GM12875 (cell line): ENCODE data around the gene MXRA5.
"Not testable (repeated sequence)": the region's sequence is repeated elsewhere in the genome, so short reads cannot be mapped to it uniquely, and the experiment has no call there.

Source experiments
- H3K4me3 ChIP-seq: one replicate; pipeline ENCODE4 v1.5.1; 2011; ENCODE audit warnings: low read depth, low read length, control low read depth
- CTCF ChIP-seq: IDR thresholded peaks from 2 replicates; pipeline ENCODE4 v1.5.1; 2011; ENCODE audit warnings: low read depth, mild to moderate bottlenecking, control low read depth, inconsistent platforms, low read length, moderate library complexity, borderline replicate concordance; ENCODE audit not compliant: insufficient read depth

The MXRA5 gene

GRCh38 chrX:3360881-3361280 is 14.4 kb upstream of the MXRA5 start:
- H3K4me3 ChIP-seq, result no peak overlapping the region
- TF ChIP-seq CTCF, result no peak

GRCh38 chrX:3352741-3353140 is 6.3 kb upstream of the MXRA5 start:
- not testable (repeated sequence) for H3K4me3 ChIP-seq

- TF ChIP-seq CTCF, result no peak
- no peak overlapping the region for H3K4me3 ChIP-seq
Measured at GRCh38 chrX:3351276-3351675, 4.8 kb upstream of the MXRA5 start.

- no peak overlapping the region for H3K4me3 ChIP-seq
- no peak for TF ChIP-seq CTCF
Measured at GRCh38 chrX:3348191-3348590, 1.7 kb upstream of the MXRA5 start.

- no peak overlapping the region for H3K4me3 ChIP-seq
- TF ChIP-seq CTCF, result no peak
Measured at GRCh38 chrX:3345281-3346191, 916 bp downstream of the MXRA5 start.

- not testable (repeated sequence) for H3K4me3 ChIP-seq
Measured at GRCh38 chrX:3343569-3343968, 2.9 kb downstream of the MXRA5 start.

- TF ChIP-seq CTCF, result no peak
- no peak overlapping the region for H3K4me3 ChIP-seq
Measured at GRCh38 chrX:3340016-3340415, 6.4 kb downstream of the MXRA5 start.

GRCh38 chrX:3326681-3327080 is 19.8 kb downstream of the MXRA5 start:
- no peak for TF ChIP-seq CTCF
- H3K4me3 ChIP-seq, result no peak overlapping the region
